ENCODE data around the gene PDX1.

DNA sequence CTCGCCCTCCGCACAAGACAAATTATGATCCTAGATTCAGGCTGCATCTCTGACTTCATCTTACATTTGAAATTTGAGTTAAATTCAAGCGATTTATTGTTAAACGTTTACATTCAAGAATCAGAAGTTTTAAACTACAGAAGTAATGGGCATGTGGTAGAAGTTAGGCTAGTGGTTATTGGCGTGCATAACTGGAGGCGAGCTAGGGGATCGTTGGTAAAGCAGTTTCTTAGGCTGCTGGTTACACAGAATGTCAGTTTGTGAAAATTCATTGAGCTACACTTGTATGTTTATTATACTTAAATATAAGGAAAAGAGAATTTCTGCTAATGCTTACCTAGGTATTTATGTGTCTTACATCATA lies 50.0 kb downstream of the PDX1 start:
- no peak for TF ChIP-seq FOXK2 (conservative IDR thresholded peaks at IDR 0.05 in 1 of 2, IDR thresholded peaks at IDR 0.05 in 1 of 2; ENCODE audit: low read depth in 2 of 2)
- TF ChIP-seq IFI16 (CRISPR knock-in tag; IDR thresholded peaks at IDR 0.05), result no peak
- TF ChIP-seq EP300 (IDR thresholded peaks at IDR 0.05; ENCODE audit: low read length), result no peak
- TF ChIP-seq, protein P1, sequence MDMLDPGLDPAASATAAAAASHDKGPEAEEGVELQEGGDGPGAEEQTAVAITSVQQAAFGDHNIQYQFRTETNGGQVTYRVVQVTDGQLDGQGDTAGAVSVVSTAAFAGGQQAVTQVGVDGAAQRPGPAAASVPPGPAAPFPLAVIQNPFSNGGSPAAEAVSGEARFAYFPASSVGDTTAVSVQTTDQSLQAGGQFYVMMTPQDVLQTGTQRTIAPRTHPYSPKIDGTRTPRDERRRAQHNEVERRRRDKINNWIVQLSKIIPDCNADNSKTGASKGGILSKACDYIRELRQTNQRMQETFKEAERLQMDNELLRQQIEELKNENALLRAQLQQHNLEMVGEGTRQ (CRISPR knock-in tag; IDR thresholded peaks at IDR 0.05), result no peak
- no peak for TF ChIP-seq POLR2A (conservative IDR thresholded peaks at IDR 0.05)
- TF ChIP-seq, protein P2, sequence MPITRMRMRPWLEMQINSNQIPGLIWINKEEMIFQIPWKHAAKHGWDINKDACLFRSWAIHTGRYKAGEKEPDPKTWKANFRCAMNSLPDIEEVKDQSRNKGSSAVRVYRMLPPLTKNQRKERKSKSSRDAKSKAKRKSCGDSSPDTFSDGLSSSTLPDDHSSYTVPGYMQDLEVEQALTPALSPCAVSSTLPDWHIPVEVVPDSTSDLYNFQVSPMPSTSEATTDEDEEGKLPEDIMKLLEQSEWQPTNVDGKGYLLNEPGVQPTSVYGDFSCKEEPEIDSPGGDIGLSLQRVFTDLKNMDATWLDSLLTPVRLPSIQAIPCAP (CRISPR knock-in tag; IDR thresholded peaks at IDR 0.05; ENCODE audit: borderline replicate concordance), result no peak
- TF ChIP-seq HBP1 (CRISPR knock-in tag; IDR thresholded peaks at IDR 0.05), result no peak
- TF ChIP-seq SIN3A (IDR thresholded peaks at IDR 0.05; ENCODE audit: borderline replicate concordance in 2 of 2, control insufficient read depth in 1 of 2, low read depth in 2 of 2, low read length in 2 of 2), result no peak
- TF ChIP-seq EHMT2 (IDR thresholded peaks at IDR 0.05), result no peak
- TF ChIP-seq, protein P3, sequence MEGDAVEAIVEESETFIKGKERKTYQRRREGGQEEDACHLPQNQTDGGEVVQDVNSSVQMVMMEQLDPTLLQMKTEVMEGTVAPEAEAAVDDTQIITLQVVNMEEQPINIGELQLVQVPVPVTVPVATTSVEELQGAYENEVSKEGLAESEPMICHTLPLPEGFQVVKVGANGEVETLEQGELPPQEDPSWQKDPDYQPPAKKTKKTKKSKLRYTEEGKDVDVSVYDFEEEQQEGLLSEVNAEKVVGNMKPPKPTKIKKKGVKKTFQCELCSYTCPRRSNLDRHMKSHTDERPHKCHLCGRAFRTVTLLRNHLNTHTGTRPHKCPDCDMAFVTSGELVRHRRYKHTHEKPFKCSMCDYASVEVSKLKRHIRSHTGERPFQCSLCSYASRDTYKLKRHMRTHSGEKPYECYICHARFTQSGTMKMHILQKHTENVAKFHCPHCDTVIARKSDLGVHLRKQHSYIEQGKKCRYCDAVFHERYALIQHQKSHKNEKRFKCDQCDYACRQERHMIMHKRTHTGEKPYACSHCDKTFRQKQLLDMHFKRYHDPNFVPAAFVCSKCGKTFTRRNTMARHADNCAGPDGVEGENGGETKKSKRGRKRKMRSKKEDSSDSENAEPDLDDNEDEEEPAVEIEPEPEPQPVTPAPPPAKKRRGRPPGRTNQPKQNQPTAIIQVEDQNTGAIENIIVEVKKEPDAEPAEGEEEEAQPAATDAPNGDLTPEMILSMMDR (IDR thresholded peaks at IDR 0.05 in 2 of 3, conservative IDR thresholded peaks at IDR 0.05 in 1 of 3; ENCODE audit: insufficient read depth in 2 of 3, low read depth in 1 of 3, low read length in 3 of 3), result no peak
- TF ChIP-seq, protein P4, sequence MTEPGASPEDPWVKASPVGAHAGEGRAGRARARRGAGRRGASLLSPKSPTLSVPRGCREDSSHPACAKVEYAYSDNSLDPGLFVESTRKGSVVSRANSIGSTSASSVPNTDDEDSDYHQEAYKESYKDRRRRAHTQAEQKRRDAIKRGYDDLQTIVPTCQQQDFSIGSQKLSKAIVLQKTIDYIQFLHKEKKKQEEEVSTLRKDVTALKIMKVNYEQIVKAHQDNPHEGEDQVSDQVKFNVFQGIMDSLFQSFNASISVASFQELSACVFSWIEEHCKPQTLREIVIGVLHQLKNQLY (CRISPR knock-in tag; conservative IDR thresholded peaks at IDR 0.05), result no peak
- no peak for TF ChIP-seq MYC (IDR thresholded peaks at IDR 0.05; ENCODE audit: low read depth, low read length)
- no peak for TF ChIP-seq MYC (CRISPR knock-in tag; IDR thresholded peaks at IDR 0.05; ENCODE audit: borderline replicate concordance, low read depth)

Data from K562 (cell line).